Right ventricle myocardium inferior (tissue), 1 donor: ENCODE results near the gene PPP3CA. TPM values are rescaled to one million over a fixed set of nuclear protein-coding genes. Genes with fewer than 3 reads are reported as not detected.
A peak's percentile ranks its signal among the peaks of the same experiment; 100 is the strongest.

ENCODE experiments used
- ATAC-seq: fragments of 200-7000 bp; cut with Tn5 transposase; one replicate; pipeline ENCODE4 v1.9.1; 2020; ENCODE audit warnings: mild to moderate bottlenecking, moderate library complexity
- DNase-seq: peaks from one replicate; pipeline ENCODE4 v3.0.0; 2021; ENCODE audit errors: missing footprints
- intact Hi-C: fragments of 100-400 bp; cut with DNase I; formaldehyde crosslinking; loops from one replicate; pipeline ENCODE4 v1.11.0; 2022
- total RNA-seq: library from RNA; stranded (reverse); fragmentation: NEBNext Ultra II Directional; extraction: Animal tissue kit (Norgen Biotek cat#: 25700); gene quantifications from one replicate; pipeline ENCODE4 v1.2.1, GENCODE V29; 2021
- donor health status: DM: no; HTN: yes; CAD: no; lungs with severe emphysema.

Gene PPP3CA
- total RNA-seq, 1 donor from 2014 or later, result 23.3 TPM

DNA sequence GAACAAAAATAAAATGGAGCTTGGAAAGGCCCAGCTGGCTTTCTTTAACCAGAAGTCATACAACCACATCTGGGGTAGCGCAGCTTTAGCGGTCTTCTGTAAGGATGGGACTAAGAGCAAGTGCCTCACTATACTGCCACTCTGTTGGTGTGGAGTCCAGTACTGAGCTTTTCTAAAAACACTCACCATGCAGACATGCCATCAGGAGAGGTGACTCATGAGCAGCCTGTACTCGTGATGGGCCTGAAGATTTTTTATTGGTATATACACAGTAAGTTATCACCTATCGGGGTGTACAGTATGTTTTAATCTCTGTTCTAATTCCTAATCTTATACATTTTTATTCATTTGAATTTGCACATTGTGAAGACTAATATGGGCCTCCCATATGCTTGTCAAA, 9.6 kb downstream of the PPP3CA start:
- DNase-seq (no peak), ATAC-seq (no peak)
- intact Hi-C loops, result no loop called here

GRCh38 chr4:101334963-101335572, 12.3 kb downstream of the PPP3CA start:
- ATAC-seq, result peak; percentile 42
- intact Hi-C loops, result no loop called here
- DNase-seq, result no peak

GRCh38 chr4:101332424-101332823, 14.9 kb downstream of the PPP3CA start:
- ATAC-seq, result no peak
- intact Hi-C loops, result no loop called here
- no peak for DNase-seq

DNA sequence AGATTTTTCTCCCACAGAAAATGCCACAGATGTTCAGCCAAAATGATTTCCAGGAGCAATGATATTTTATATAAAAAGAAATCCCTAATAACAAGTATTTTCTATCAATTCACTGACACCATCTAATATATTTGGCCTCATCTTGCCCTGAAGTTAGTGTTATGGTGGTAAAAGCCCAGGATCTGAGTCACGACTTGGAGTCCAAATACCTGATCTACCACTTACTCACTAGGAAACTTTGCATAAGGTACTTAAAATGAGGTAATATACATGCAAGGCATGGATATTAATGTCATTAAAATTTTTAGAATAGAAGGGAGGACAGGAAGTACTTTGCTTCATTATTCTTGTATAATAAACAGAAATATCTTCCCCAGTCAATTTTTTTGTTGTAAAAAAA, 16.3 kb downstream of the PPP3CA start:
- DNase-seq, result no peak
- no peak for ATAC-seq
- intact Hi-C loops, result no loop called here

DNA sequence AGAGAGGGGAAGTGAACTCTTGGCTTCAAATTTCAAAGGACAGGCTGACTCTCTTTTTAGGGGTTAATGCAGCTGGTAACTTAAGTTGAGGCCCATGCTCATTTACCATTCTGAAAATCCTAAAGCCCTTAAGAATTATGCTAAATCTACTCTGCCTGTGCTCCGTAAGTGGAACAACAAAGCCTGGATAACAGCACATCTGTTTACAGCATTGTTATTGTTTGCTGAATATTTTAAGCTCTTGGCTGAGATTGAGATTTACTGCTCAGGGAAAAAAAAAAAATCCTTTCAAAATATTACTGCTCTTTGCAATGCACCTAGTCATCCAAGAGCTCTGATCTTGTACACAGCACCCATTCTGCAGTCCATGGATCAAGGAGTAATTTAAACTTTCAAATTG, 17.7 kb downstream of the PPP3CA start:
- DNase-seq (no peak), ATAC-seq (no peak)
- intact Hi-C loops, result no loop called here

DNA sequence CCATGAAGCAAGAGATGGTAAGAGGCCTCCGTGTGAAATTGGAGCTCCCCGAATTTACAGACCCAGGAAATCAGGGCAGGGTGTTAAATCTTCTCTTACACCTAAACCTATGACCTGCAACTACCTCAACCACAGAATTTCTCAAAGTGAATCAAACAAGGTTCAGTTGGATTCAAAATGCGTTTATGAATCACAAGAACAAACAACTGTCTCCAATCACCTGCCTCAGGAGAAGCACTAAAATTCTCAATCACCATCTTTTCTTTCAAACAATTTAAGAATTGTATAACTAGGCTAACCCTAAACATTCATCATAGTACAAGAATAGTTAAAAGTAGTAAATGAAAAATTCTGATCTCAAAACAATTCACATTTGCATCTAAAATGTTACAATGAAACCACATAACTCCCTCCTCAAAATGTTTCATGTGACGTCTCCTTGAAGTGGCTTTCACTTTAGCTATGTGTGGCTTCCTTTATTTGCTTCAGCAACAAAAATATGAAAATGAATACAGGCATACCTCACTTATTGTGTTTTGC, 19.2 kb downstream of the PPP3CA start:
- ATAC-seq (no peak), DNase-seq (no peak)
- intact Hi-C loops, result no loop called here

DNA sequence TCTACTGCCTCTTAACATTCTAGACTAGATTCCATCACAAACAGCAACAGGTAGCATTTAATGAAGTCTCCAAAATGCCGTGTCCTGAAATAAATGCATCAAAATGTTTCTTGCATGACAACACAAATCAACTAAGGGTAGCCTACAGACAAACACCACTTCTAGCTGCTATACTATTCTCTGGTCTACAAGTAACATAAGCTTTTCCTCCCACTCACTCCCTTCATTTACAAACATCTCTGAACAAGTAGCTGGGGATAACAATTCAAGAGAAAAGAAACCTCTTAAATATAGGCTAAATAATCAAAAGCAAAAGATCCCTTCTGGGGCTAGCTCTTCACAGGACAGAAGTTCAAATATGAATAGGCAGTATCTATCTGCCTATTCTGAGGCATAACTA, 20.8 kb downstream of the PPP3CA start:
- ATAC-seq (no peak), DNase-seq (no peak)
- intact Hi-C loops, result no loop called here

DNA sequence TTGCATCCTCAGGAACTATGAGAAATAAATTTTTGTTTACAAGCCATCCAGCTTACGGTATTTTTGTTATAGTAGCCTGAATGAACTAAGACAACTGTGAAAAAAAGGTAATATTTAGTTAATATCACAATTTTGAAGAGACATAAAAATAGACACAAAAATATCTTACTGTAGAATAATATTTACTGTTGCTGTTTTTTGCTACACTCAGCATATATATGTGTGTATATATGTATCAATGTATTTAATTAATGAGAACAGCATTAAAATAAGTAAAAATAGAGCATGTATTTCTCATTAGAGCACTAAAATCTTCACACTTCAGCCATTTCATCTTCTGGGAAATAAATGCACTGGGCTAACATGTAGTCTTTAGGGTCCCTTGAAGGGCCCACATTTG, 24.6 kb downstream of the PPP3CA start:
- DNase-seq (no peak), ATAC-seq (no peak)

DNA sequence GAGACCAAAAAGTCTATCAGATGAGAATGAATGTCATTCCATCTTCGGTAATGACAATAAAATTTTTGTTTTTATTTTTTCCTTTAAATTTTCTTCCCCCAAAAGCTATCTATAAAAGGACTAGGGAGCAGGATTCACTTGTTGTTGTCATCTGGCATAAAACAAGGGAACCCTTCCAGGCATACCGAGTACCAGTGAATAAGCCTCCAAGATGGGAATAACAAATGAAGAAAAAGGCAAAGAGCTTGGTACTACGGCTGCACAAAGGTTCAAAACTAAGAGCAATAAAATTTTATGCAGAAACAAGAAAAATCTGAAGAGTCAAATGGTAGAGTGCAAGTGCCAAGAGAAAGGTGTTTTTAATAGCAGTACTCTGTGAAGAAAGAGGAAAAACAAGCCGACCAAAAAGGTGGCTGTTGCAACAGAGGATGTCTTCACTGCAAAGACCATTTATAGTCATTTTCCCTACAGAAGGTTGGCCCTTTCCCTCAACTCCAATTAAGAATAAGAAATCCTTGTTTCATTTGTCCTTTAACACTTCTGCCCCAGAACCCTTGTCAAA, 25.8 kb downstream of the PPP3CA start:
- intact Hi-C loops, result no loop called here
- DNase-seq (no peak), ATAC-seq (peak; percentile 28)

More for the DNA sequence above, 24.6 kb downstream of the PPP3CA start:
- intact Hi-C loops, result no loop called here

GRCh38 chr4:101315786-101316185, 31.5 kb downstream of the PPP3CA start:
- no peak for ATAC-seq
- intact Hi-C loops, result loop anchor here (10.0 kb wide), 1 partner anchor 61 kb away; no protein-coding TSS in a partner anchor

DNA sequence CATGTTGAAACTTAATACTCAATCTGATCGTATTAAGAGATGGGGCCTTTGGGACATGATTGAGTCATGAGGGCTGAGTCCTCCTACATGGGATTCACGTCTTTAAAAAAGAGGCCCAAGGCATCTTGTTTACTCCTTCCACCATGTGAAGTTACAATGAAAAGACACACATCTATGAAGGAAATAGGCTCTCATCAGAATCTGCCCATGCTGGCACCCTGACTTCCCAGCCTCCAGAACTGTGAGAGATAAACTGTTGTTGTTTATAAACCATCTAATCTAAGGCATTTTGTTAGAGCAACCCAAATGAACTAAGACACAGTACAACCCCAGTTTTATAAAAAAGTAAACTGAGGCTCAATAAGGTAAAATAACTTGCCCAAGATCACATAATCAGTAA, 32.3 kb downstream of the PPP3CA start:
- no peak for ATAC-seq

More at GRCh38 chr4:101315786-101316185, 31.5 kb downstream of the PPP3CA start:
- no peak for DNase-seq

DNA sequence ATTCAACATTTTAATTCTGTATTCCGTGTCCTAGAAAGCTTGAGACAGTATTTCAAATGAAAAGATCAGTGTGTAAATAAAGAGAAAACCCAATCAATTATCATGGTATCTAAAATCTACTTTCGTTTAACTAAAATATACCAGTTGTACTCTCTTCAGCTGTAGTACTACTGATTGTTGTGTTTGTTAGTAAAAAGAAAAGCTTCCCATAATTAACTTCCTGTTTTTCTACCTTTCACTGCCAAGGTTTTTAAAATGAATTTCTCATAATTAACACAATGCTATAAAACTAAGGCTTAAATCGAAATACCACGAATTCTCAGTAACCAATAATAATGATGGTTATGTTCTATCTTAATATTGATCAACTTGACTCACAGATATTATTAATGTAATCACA, 37.4 kb downstream of the PPP3CA start:
- DNase-seq, result no peak
- intact Hi-C loops, result loop anchor here (10.0 kb wide), 1 partner anchor 55 kb away; no protein-coding TSS in a partner anchor
- no peak for ATAC-seq

More for the DNA sequence above, 32.3 kb downstream of the PPP3CA start:
- intact Hi-C loops, result loop anchor here (10.0 kb wide), 1 partner anchor 60 kb away; no protein-coding TSS in a partner anchor
- no peak for DNase-seq

GRCh38 chr4:101307899-101308298, 39.4 kb downstream of the PPP3CA start:
- DNase-seq, result no peak
- ATAC-seq, result no peak
- intact Hi-C loops, result no loop called here

GRCh38 chr4:101306764-101307615, 40.3 kb downstream of the PPP3CA start:
- intact Hi-C loops, result no loop called here
- ATAC-seq (no peak), DNase-seq (no peak)

DNA sequence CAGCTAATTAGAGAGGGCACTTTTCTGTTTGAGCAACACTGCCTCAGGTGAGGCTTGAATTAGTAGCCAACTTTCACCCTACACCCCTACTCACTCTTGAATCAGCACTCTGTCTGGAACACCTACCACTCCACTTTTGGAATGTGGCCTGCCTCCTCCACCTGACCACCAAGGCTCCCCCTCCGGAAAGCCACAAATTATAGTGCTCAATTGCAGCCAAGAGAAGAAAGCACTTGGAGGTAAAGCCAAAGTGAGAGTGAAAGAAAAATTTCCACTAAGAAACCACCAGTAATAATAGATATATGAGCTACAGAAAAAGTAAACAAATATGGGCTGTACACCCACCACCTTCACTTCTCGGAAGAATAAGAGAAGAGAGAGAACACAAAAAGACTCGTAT, 41.1 kb downstream of the PPP3CA start:
- DNase-seq, result no peak
- intact Hi-C loops, result no loop called here
- ATAC-seq, result no peak

- ATAC-seq (no peak), DNase-seq (no peak)
- intact Hi-C loops, result no loop called here
Measured at GRCh38 chr4:101304916-101305315, 42.4 kb downstream of the PPP3CA start.

DNA sequence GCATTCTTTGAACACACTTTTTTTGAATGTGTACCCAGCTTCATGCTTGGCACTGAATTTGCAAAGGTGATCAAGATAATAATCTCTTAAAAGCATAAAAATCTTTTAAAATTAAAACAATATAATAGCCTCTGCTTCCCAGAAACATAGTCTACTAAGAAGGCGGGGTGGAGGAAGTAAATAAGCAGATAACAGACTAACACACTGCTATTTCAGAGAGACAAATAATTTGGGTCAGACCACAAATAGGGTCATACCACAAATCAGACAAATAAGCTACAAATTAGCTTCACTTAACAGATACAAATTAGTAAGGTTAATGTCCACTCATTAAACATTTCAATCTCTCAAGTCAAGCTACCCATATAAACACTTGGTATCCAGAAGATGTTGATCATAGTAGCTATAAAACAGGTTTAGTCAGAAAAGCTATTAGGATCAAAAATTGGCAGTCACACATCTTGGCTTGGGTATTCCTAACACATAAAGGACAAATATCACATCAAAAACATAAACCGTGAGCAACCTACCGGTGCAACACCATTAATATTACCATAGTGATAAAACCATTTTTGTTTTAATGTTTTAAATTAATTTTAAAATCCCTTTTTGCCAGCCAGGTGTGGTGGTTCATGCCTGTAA, 47.3 kb downstream of the PPP3CA start:
- intact Hi-C loops, result no loop called here
- DNase-seq, result no peak
- ATAC-seq, result no peak

DNA sequence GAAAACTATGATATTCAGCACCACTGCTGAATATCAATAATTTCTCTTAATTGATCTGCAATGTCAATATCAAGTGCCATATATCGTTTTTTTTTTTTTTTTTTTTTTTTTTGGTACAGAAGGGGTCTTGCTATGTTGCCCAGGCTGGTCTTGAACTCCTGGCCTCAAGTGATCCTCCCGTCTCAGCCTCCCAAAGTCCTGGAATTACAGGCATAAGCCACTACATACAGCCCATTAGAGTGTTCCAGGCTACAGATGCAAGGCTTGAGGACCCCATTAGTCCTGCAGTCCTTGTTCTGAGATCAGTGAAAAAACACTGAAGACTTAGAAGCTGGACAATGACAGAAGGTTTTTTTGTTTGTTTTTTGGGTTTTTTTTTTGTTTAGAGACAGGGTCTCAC, 48.3 kb downstream of the PPP3CA start:
- DNase-seq, result no peak
- intact Hi-C loops, result no loop called here
- no peak for ATAC-seq

- ATAC-seq (no peak), DNase-seq (no peak)
- intact Hi-C loops, result no loop called here
Measured at GRCh38 chr4:101295691-101296090, 51.6 kb downstream of the PPP3CA start.
